A549 (cell line): ENCODE measurements around the gene UGT1A5. TPM values are rescaled to one million over a fixed set of nuclear protein-coding genes. Genes with fewer than 3 reads are reported as not detected.

ENCODE experiments used
- ATAC-seq, 2 experiments: fragments of 200-7000 bp in 1 of 2; fragments of >200 bp in 1 of 2; cut with Nextera tagmentation in 1 of 2; cut with Tn5 transposase in 1 of 2; 3 replicates each; pipeline versions ENCODE4 v1.8.0 to v1.9.1; 2018 to 2020; ENCODE audit warnings: mild to moderate bottlenecking in 1 of 2, moderate library complexity in 1 of 2
- CTCF ChIA-PET: fragments of 300-600 bp; sonication (Branson Sonifier 250); formaldehyde crosslinking; extraction: SDS; loops from one replicate; lab custom pipeline; 2021; ENCODE audit warnings: antibody characterized with exemption, inconsistent platforms; lab: Yijun Ruan, JAX
- POLR2A ChIA-PET: fragments of 350-600 bp; formaldehyde crosslinking; extraction: SDS; loops from one replicate; lab custom pipeline; 2021; ENCODE audit warnings: antibody characterized with exemption, inconsistent platforms; lab: Yijun Ruan, JAX
- DNase-seq, 2 experiments: peaks; one replicate each; pipeline versions ENCODE4 v3.0.0 to v3.0.0-alpha.2; 2011 to 2016; ENCODE audit warnings: low read depth in 1 of 2, low spot score in 1 of 2
- FAIRE-seq: peaks from 2 replicates; lab custom pipeline; 2011; peaks lifted over from hg19 to GRCh38; lab: Jason Lieb, UNC
- H3K27ac ChIP-seq, 2 experiments: fragments of >200 bp; sonication (Bioruptor Twin); formaldehyde crosslinking; 3 replicates each; pipeline ENCODE4 v1.5.1; 2016 to 2017
- H3K4me1 ChIP-seq: fragments of >200 bp; sonication (Bioruptor Twin); formaldehyde crosslinking; 3 replicates; pipeline ENCODE4 v1.6.1; 2016
- H3K4me2 ChIP-seq: fragments of >200 bp; sonication (Bioruptor Twin); formaldehyde crosslinking; 3 replicates; pipeline ENCODE4 v1.6.1; 2016
- H3K4me3 ChIP-seq: fragments of >200 bp; sonication (Bioruptor Twin); formaldehyde crosslinking; 3 replicates; pipeline ENCODE4 v1.5.1; 2016
- H3K9me3 ChIP-seq: fragments of >200 bp; sonication (Bioruptor Twin); formaldehyde crosslinking; 3 replicates; pipeline ENCODE4 v1.6.1; 2016
- CBX2 ChIP-seq: fragments of 200-600 bp; sonication (generic); IDR thresholded peaks from 2 replicates; pipeline ENCODE4 v1.6.1; 2016; ENCODE audit warnings: low read depth, mild to moderate bottlenecking, borderline replicate concordance
- CEBPB ChIP-seq, 2 experiments: fragments of >200 bp in 1 of 2; sonication (Bioruptor Twin) in 1 of 2; formaldehyde crosslinking in 1 of 2; IDR thresholded peaks; 2 replicates each; pipeline ENCODE4 v1.6.1; 2012 to 2016
- CHD2 ChIP-seq: fragments of 150-350 bp; IDR thresholded peaks from 2 replicates; pipeline ENCODE4 v1.6.1; 2014; ENCODE audit warnings: low read length; ENCODE audit not compliant: partially characterized antibody
- CTCF ChIP-seq: fragments of >200 bp; sonication (Bioruptor Twin); formaldehyde crosslinking; IDR thresholded peaks from 3 replicates; pipeline ENCODE4 v1.5.1; 2016
- EP300 ChIP-seq, 2 experiments: fragments of >200 bp; sonication (Bioruptor Twin); formaldehyde crosslinking; IDR thresholded peaks; 2 replicates in 1 of 2; 3 replicates in 1 of 2; pipeline ENCODE4 v1.6.1; 2016 to 2017
- ESRRA ChIP-seq: fragments of 150-350 bp; IDR thresholded peaks from 2 replicates; pipeline ENCODE4 v1.6.1; 2014; ENCODE audit warnings: mild to moderate bottlenecking, low read length, borderline replicate concordance
- FOSB ChIP-seq: fragments of 250-450 bp; sonication (Bioruptor Pico); IDR thresholded peaks from 2 replicates; pipeline ENCODE4 v1.5.0; 2020; ENCODE audit warnings: mild to moderate bottlenecking, moderate library complexity
- FOSL2 ChIP-seq, 2 experiments: fragments of 450-650 bp in 1 of 2; fragments of >200 bp in 1 of 2; sonication (Bioruptor Twin) in 1 of 2; formaldehyde crosslinking; IDR thresholded peaks; 2 replicates each; pipeline versions ENCODE4 v1.5.0 to v1.6.1; 2016 to 2020; ENCODE audit warnings: mild to moderate bottlenecking in 1 of 2, moderate library complexity in 1 of 2
- FOXS1 ChIP-seq: fragments of 250-450 bp; sonication (Bioruptor Pico); IDR thresholded peaks from 2 replicates; pipeline ENCODE4 v1.5.0; 2020; ENCODE audit warnings: mild to moderate bottlenecking, moderate library complexity
- GATA3 ChIP-seq: IDR thresholded peaks from 2 replicates; pipeline ENCODE4 v1.6.1; 2012; ENCODE audit warnings: borderline replicate concordance
- HDAC2 ChIP-seq: fragments of 200-600 bp; sonication (generic); IDR thresholded peaks from 2 replicates; pipeline ENCODE4 v1.6.1; 2016
- HEYL ChIP-seq: fragments of 250-450 bp; sonication (Bioruptor Pico); IDR thresholded peaks from 2 replicates; pipeline ENCODE4 v1.8.0; 2021; ENCODE audit warnings: mild to moderate bottlenecking, moderate library complexity
- HOXA7 ChIP-seq: fragments of 250-450 bp; sonication (Bioruptor Pico); IDR thresholded peaks from 2 replicates; pipeline ENCODE4 v1.5.0; 2020; ENCODE audit warnings: mild to moderate bottlenecking, moderate library complexity
- MAFK ChIP-seq: fragments of 450-650 bp; IDR thresholded peaks from 2 replicates; pipeline ENCODE4 v1.6.1; 2014; ENCODE audit not compliant: partially characterized antibody
- MYC ChIP-seq: IDR thresholded peaks from 2 replicates; pipeline ENCODE4 v1.6.1; 2012; ENCODE audit warnings: mild to moderate bottlenecking, inconsistent platforms, low read length, improper control_type of control experiment, borderline replicate concordance
- NPAS2 ChIP-seq: fragments of 250-450 bp; sonication (Bioruptor Pico); IDR thresholded peaks from 2 replicates; pipeline ENCODE4 v1.8.0; 2022; ENCODE audit warnings: mild to moderate bottlenecking, moderate library complexity, borderline replicate concordance
- PBX3 ChIP-seq: IDR thresholded peaks from 2 replicates; pipeline ENCODE4 v1.6.1; 2012
- POLR2AphosphoS2 ChIP-seq: conservative IDR thresholded peaks from 2 replicates; pipeline ENCODE4 v1.6.1; 2012; ENCODE audit warnings: low read length, improper control_type of control experiment, inconsistent platforms
- RAD21 ChIP-seq, 2 experiments: fragments of >200 bp in 1 of 2; sonication (Bioruptor Twin) in 1 of 2; formaldehyde crosslinking in 1 of 2; IDR thresholded peaks in 1 of 2; conservative IDR thresholded peaks in 1 of 2; 2 replicates in 1 of 2; 3 replicates in 1 of 2; pipeline ENCODE4 v1.6.1; 2012 to 2018; ENCODE audit warnings: inconsistent platforms in 1 of 2
- TP53 ChIP-seq: fragments of 250-450 bp; sonication (Bioruptor Pico); IDR thresholded peaks from 2 replicates; pipeline ENCODE4 v1.5.0; 2021; ENCODE audit warnings: mild to moderate bottlenecking, moderate library complexity
- ZC3H11A ChIP-seq: fragments of 450-650 bp; IDR thresholded peaks from 2 replicates; pipeline ENCODE4 v1.6.1; 2014; ENCODE audit warnings: antibody characterized with exemption, mild to moderate bottlenecking
- ZFP36 ChIP-seq: fragments of 450-650 bp; IDR thresholded peaks from 2 replicates; pipeline ENCODE4 v1.6.1; 2014; ENCODE audit warnings: borderline replicate concordance; ENCODE audit not compliant: partially characterized antibody
- ZSCAN20 ChIP-seq: fragments of 250-450 bp; sonication (Bioruptor Pico); IDR thresholded peaks from 2 replicates; pipeline ENCODE4 v1.8.0; 2022; ENCODE audit warnings: mild to moderate bottlenecking, moderate library complexity
- WGBS: methylation state at CpG from one replicate; pipeline ENCODE4 v1.1.6; 2017; ENCODE audit errors: missing lambda C conversion rate; 5-methylcytosine and 5-hydroxymethylcytosine counted together
- polyA plus RNA-seq, 4 experiments: library from polyadenylated mRNA; depleted of rRNA in 3 of 4; stranded (reverse); fragments of >200 nt; fragmentation: RNase III in 1 of 4; extraction: RNeasy Plus Mini Kit Qiagen cat#74134 plus additional on column Dnase treatment in 1 of 4; gene quantifications; 2 replicates in 3 of 4; 3 replicates in 1 of 4; pipeline ENCODE4 v1.2.3, GENCODE V29; 2011 to 2017
- TF ChIP-seq, protein P1 (sequence below): fragments of >200 bp; sonication (Bioruptor Twin); formaldehyde crosslinking; IDR thresholded peaks from 3 replicates; pipeline ENCODE4 v1.6.1; 2016
- TF ChIP-seq, protein P2 (sequence below): fragments of 250-450 bp; sonication (Bioruptor Pico); IDR thresholded peaks from 2 replicates; pipeline ENCODE4 v1.5.0; 2020; ENCODE audit warnings: low read depth, mild to moderate bottlenecking, moderate library complexity
- TF ChIP-seq, protein P3 (sequence below): fragments of 150-350 bp; IDR thresholded peaks from 2 replicates; pipeline ENCODE4 v1.6.1; 2014; ENCODE audit warnings: low read depth, mild to moderate bottlenecking, low read length

Gene UGT1A5
- polyA plus RNA-seq, 2 of the 4 experiments (the other 2 are of a cell fraction) = 0.05 TPM; not detected in 1

- ChIA-PET CTCF (interaction anchor here (1.0 to 1.1 kb wide), 2 partner anchors 16 to 22 kb away, joined by 3 read pairs; no protein-coding TSS in a partner anchor), POLR2A (no interaction called here)
- H3K27ac ChIP-seq = peak overlapping the region; percentile 4 to 81; a peak in 5 of 6 replicates
- DNase-seq = no peak
- no peaks in the 10 kb centered on the region for H3K9me3 ChIP-seq
- ATAC-seq = no peak
- 92% methylated on average over 4 of the region's 4 CpGs for WGBS
- peaks cover 24% of the 10 kb centered on the region for H3K4me1 ChIP-seq
- TF ChIP-seq POLR2AphosphoS2 (no peak), HEYL (CRISPR knock-in tag) (no peak), FOXS1 (no peak), FOSB (CRISPR knock-in tag) (no peak), RAD21 (conservative IDR thresholded peaks at IDR 0.05 in 1 of 2, IDR thresholded peaks at IDR 0.05 in 1 of 2) (no peak), PBX3 (no peak), TP53 (CRISPR knock-in tag) (no peak), MAFK (no peak), HOXA7 (CRISPR knock-in tag) (no peak), NPAS2 (CRISPR knock-in tag) (no peak), ZFP36 (no peak), CHD2 (no peak), EP300 (IDR thresholded peaks at IDR 0.05) (no peak), MYC (no peak)
- TF ChIP-seq, protein P1, sequence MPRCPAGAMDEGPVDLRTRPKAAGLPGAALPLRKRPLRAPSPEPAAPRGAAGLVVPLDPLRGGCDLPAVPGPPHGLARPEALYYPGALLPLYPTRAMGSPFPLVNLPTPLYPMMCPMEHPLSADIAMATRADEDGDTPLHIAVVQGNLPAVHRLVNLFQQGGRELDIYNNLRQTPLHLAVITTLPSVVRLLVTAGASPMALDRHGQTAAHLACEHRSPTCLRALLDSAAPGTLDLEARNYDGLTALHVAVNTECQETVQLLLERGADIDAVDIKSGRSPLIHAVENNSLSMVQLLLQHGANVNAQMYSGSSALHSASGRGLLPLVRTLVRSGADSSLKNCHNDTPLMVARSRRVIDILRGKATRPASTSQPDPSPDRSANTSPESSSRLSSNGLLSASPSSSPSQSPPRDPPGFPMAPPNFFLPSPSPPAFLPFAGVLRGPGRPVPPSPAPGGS = no peak
- no peak overlapping the region for H3K4me3 ChIP-seq
- no peak overlapping the region for H3K4me2 ChIP-seq
- FAIRE-seq = no peak
These were observed 104.1 kb downstream of the UGT1A5 start for GRCh38 chr2:233816771-233817170.

GRCh38 chr2:233817361-233817911 is 104.7 kb downstream of the UGT1A5 start:
- H3K4me1 ChIP-seq = peaks cover 22% of the 10 kb centered on the region
- H3K4me2 ChIP-seq = no peak overlapping the region
- no peak overlapping the region for H3K4me3 ChIP-seq
- DNase-seq = no peak
- peak overlapping the region; percentile 51 to 81 for H3K27ac ChIP-seq
- POLR2A ChIA-PET = no interaction called here
- TF ChIP-seq CEBPB (IDR thresholded peaks at IDR 0.05) (no peak), FOSL2 (IDR thresholded peaks at IDR 0.05) (no peak), FOSL2 (CRISPR knock-in tag; IDR thresholded peaks at IDR 0.05) (no peak), CTCF (no peak), ZC3H11A (no peak), GATA3 (no peak), NPAS2 (CRISPR knock-in tag) (no peak), CHD2 (no peak), ZSCAN20 (no peak), FOSB (CRISPR knock-in tag) (no peak), CBX2 (no peak), HDAC2 (no peak), MAFK (no peak), ESRRA (no peak), MYC (no peak)
- TF ChIP-seq, protein P2, sequence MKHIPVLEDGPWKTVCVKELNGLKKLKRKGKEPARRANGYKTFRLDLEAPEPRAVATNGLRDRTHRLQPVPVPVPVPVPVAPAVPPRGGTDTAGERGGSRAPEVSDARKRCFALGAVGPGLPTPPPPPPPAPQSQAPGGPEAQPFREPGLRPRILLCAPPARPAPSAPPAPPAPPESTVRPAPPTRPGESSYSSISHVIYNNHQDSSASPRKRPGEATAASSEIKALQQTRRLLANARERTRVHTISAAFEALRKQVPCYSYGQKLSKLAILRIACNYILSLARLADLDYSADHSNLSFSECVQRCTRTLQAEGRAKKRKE = no peak
- TF ChIP-seq, protein P3, sequence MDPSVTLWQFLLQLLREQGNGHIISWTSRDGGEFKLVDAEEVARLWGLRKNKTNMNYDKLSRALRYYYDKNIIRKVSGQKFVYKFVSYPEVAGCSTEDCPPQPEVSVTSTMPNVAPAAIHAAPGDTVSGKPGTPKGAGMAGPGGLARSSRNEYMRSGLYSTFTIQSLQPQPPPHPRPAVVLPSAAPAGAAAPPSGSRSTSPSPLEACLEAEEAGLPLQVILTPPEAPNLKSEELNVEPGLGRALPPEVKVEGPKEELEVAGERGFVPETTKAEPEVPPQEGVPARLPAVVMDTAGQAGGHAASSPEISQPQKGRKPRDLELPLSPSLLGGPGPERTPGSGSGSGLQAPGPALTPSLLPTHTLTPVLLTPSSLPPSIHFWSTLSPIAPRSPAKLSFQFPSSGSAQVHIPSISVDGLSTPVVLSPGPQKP = no peak
- TF ChIP-seq, all 56 proteins: peak for 0
- ATAC-seq = no peak
- no peaks in the 10 kb centered on the region for H3K9me3 ChIP-seq
- no peak for FAIRE-seq
- 82% methylated on average over 3 of the region's 3 CpGs for WGBS
- CTCF ChIA-PET = interaction anchor here (1.1 kb wide), 1 partner anchor 15 kb away, joined by 3 read pairs; no protein-coding TSS in a partner anchor
